ENCODE results near the gene DFFA. TPM values are rescaled to one million over a fixed set of nuclear protein-coding genes. Genes with fewer than 3 reads are reported as not detected.
A peak's percentile ranks its signal among the peaks of the same experiment; 100 is the strongest.
"Not testable (repeated sequence)": the region's sequence is repeated elsewhere in the genome, so short reads cannot be mapped to it uniquely, and the experiment has no call there.

Gene DFFA
- total RNA-seq, 2 experiments from 2014 or later, result 31.9 to 33.2 TPM

DNA sequence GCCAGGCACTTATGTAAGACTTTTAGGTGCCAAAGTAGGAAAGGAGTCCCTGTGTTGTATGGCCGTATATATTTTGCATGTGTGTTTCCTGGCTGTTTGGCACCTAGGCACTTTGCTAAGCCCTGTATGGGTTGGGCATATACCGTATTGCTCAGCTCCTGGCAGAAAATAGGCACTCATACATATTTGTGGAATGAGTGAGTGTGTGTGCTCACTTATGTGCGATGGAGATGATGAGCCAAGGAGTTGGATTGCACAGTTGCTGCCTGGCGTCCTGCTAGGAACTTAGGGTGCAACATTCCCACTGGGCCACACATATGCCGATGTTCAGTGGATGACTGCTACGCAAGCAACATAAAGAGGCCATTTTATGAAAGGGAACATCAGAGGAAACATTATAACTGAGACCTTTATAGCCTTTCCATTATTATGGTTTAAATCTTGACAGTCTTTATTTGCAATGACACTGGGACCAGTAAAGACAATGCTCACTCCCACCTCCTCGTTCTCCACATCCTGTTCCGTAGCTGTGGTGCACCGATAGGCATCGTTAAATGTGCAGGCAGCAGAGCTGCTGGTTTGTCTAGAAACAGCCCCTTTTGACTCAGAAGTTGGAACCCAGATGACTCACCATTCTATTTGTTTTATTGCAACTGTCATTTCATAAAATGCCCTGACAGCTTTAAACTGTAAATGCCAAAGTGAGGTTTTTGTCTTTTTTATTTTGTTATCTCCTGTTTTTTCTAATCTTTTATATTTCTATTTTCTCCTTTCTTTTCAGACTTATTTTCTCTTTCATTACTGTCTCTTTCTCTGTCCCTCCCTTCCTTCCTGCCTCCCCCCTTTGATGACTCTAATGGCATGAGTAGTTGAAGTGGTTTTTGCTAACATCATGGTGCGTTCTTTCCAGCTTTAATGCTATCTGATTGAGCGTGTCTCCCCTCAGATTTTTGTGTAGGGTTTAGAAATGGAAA, 38.5 kb upstream of the DFFA start:
- peaks cover 4% of the 10 kb centered on the region for H3K36me3 Mint-ChIP-seq
- POLR2A ChIA-PET, result interaction anchor here (0.6 to 1.6 kb wide), 7 partner anchors 12 to 1397 kb away, joined by 3 to 11 read pairs (median 3); no protein-coding TSS in a partner anchor
- H3K4me1 Mint-ChIP-seq, result peaks cover 59% of the 10 kb centered on the region
- H3K4me3 Mint-ChIP-seq, result peak overlapping the region; percentile 79
- DNase-seq (peak; percentile 74), ATAC-seq (ENCODE audit: low read depth) (peak; percentile 93)
- H3K9me3 Mint-ChIP-seq, result no peaks in the 10 kb centered on the region
- no peaks in the 10 kb centered on the region for H3K27me3 Mint-ChIP-seq
- H3K27ac Mint-ChIP-seq, result peak overlapping the region; percentile 94

DNA sequence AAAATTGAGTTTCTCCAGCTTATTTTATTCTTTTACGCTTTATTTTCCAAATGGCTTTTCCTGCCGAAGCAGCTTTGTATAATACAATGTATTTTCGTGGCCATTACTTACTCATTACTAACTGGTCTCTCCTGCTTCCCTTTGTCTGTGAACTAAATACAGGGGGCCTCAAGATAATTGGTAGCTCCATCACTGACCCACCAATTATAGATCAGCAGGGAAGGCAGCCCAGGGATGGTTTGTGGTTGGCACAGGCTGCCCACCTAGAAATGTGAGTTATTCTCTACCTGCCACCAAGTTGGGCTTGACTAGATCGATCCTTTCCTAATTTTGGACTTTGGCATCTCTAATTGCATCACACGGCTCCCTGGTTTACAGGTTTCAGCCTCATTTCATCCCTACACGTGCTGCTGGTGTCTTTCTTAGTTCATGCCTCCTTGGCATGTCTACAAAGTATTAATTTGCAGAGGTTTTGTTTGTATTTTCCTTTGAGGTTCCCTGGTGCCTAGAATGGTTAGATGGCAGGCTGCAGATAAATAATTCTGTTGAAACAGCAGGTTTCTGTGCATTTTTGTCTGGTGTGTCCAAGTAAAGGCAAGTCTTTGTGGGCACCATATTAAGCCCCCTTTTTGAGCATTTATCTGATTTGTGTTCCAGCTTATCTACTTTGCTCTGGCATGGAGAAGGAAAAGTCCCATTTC, 37.6 kb upstream of the DFFA start:
- Mint-ChIP-seq H3K9me3 (no peaks in the 10 kb centered on the region), H3K27ac (peak overlapping the region; percentile 94), H3K4me3 (peak overlapping the region; percentile 79), H3K4me1 (peaks cover 55% of the 10 kb centered on the region), H3K27me3 (no peaks in the 10 kb centered on the region), H3K36me3 (peaks cover 4% of the 10 kb centered on the region)
- POLR2A ChIA-PET, result interaction anchor here (1.1 to 1.6 kb wide), 3 partner anchors 11 to 1398 kb away, joined by 3 to 11 read pairs (median 3); no protein-coding TSS in a partner anchor
- DNase-seq (no peak), ATAC-seq (ENCODE audit: low read depth) (no peak)

- peaks cover 4% of the 10 kb centered on the region for H3K36me3 Mint-ChIP-seq
- no peak overlapping the region for H3K4me3 Mint-ChIP-seq
- H3K27ac Mint-ChIP-seq, result no peak overlapping the region
- POLR2A ChIA-PET, result interaction anchor here (0.9 to 2.6 kb wide), 3 partner anchors 13 to 35 kb away, joined by 3 to 12 read pairs (median 4); no protein-coding TSS in a partner anchor
- H3K9me3 Mint-ChIP-seq, result no peaks in the 10 kb centered on the region
- no peaks in the 10 kb centered on the region for H3K27me3 Mint-ChIP-seq
- ATAC-seq (ENCODE audit: low read depth) (no peak), DNase-seq (no peak)
- H3K4me1 Mint-ChIP-seq, result peaks cover 47% of the 10 kb centered on the region
Observed at GRCh38 chr1:10508511-10508951, 36.2 kb upstream of the DFFA start.

- ATAC-seq (ENCODE audit: low read depth) (peak; percentile 40), DNase-seq (peak; percentile 53)
- Mint-ChIP-seq H3K27me3 (no peaks in the 10 kb centered on the region), H3K4me3 (no peak overlapping the region), H3K4me1 (peaks cover 40% of the 10 kb centered on the region), H3K27ac (no peak overlapping the region), H3K36me3 (no peaks in the 10 kb centered on the region), H3K9me3 (no peaks in the 10 kb centered on the region)
- POLR2A ChIA-PET, result interaction anchor here (0.6 to 2.6 kb wide), 3 partner anchors 8 to 76 kb away, joined by 3 to 12 read pairs (median 3); no protein-coding TSS in a partner anchor
Observed at GRCh38 chr1:10507111-10507879, 35.0 kb upstream of the DFFA start.

DNA sequence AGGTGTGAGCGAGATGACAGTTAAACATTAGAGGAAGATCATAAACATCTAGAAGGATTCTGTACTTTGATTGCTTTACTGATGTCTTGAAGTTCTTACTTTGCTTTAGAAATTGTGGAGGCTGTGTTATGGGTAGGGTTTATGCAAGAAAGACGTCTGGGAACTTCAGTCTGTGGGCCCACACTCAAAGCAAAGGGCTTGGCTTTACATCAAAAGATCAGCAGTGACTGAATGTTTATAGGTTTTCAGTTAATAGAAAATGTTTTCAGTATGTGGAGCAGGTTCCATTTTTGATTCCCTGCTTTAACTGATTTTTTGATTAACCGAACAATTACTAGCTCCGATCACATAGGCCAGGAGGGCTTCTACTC, 34.3 kb upstream of the DFFA start:
- POLR2A ChIA-PET, result interaction anchor here (2.6 kb wide), 1 partner anchor 11 kb away, joined by 12 read pairs; no protein-coding TSS in a partner anchor
- Mint-ChIP-seq H3K27me3 (no peaks in the 10 kb centered on the region), H3K9me3 (no peaks in the 10 kb centered on the region), H3K27ac (no peak overlapping the region), H3K4me3 (no peak overlapping the region), H3K36me3 (no peaks in the 10 kb centered on the region), H3K4me1 (peaks cover 41% of the 10 kb centered on the region)
- ATAC-seq (ENCODE audit: low read depth) (no peak), DNase-seq (no peak)

DNA sequence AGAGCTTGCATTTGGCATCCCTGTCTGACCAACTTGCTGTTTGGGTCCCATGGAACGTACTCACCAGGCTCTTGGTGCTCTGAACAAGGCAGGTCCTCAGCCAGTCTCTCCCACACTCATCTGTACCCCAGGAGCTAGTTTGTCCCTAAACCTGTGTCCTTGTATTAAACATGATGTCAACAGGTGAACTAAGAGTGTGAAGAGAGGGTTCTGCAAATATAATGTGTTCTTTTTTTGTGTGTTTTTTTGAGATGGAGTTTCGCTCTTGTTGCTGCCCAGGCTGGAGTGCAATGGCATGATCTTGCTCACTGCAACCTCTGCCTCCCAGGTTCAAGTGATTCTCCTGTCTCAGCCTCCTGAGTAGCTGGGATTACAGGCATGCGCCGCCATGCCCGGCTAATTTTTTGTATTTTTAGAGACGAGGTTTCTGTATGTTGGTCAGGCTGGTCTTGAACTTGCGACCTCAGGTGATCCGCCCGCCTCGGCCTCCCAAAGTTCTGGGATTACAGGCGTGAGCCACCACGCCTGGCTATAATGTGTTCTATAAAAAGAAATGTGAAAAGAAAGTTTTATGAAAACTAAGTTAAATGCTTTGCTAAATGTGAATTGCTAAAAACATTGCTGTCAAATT, 33.8 kb upstream of the DFFA start:
- peaks cover 36% of the 10 kb centered on the region for H3K4me1 Mint-ChIP-seq
- POLR2A ChIA-PET; H3K9me3 Mint-ChIP-seq; H3K36me3 Mint-ChIP-seq; H3K27ac Mint-ChIP-seq; ATAC-seq (ENCODE audit: low read depth); H3K27me3 Mint-ChIP-seq; H3K4me3 Mint-ChIP-seq; DNase-seq: not testable (repeated sequence)

GRCh38 chr1:10504249-10504648, 31.9 kb upstream of the DFFA start:
- POLR2A ChIA-PET, result no interaction called here
- no peak overlapping the region for H3K27ac Mint-ChIP-seq
- no peaks in the 10 kb centered on the region for H3K27me3 Mint-ChIP-seq

DNA sequence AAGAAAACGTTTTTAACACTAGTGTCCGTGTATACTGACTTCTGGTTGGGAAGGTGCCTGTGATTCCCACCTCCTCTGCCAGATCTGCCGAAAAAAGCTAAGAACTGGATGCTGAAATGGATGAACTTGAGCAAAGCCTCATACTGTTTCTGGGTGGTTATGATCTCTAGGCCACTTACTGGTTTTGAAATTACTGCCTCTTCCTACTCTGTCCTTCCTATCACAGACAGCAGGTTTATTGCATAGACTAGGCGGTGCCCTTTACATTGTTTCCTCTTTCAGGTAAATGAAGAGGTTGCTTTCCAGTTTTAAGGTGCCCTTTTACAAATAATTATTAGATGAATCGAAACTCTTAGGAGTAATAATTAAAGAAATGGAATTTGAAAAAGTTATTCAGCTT, 29.9 kb upstream of the DFFA start:
- Mint-ChIP-seq H3K9me3 (no peaks in the 10 kb centered on the region), H3K36me3 (peaks cover 3% of the 10 kb centered on the region), H3K4me3 (no peak overlapping the region), H3K4me1 (peaks cover 29% of the 10 kb centered on the region), H3K27me3 (no peaks in the 10 kb centered on the region), H3K27ac (peak overlapping the region; percentile 24)
- ATAC-seq (ENCODE audit: low read depth) (peak; percentile 33), DNase-seq (no peak)
- POLR2A ChIA-PET, result interaction anchor here (0.6 to 0.8 kb wide), 2 partner anchors 216 to 465 kb away, joined by 3 read pairs; no protein-coding TSS in a partner anchor

More at GRCh38 chr1:10504249-10504648, 31.9 kb upstream of the DFFA start:
- Mint-ChIP-seq H3K36me3 (peaks cover under 1% of the 10 kb centered on the region), H3K4me3 (no peak overlapping the region), H3K4me1 (peaks cover 24% of the 10 kb centered on the region), H3K9me3 (no peaks in the 10 kb centered on the region)
- DNase-seq (no peak), ATAC-seq (ENCODE audit: low read depth) (no peak)

DNA sequence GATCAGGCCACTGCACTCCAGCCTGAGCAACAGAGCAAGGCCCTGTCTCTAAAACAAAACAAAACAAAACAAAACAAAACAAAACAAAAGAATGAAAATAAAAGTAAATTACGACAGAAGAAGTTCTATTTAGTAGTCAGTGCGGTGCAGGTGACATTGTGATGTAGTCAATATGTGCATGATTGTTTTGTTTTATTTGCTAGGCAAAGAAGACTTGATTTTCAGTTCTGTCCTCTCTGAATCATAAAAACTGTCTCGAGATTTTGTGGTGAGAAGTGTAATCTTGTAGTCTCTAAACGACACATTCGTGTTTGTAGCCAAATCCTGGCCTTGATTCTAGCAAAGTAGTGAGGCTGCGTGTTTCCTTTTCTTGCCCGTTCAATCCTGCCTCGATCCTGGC, 25.9 kb upstream of the DFFA start:
- no peaks in the 10 kb centered on the region for H3K9me3 Mint-ChIP-seq
- ATAC-seq (ENCODE audit: low read depth), result no peak
- H3K36me3 Mint-ChIP-seq, result peaks cover 8% of the 10 kb centered on the region
- H3K27ac Mint-ChIP-seq, result peak overlapping the region; percentile 6
- DNase-seq, result no peak
- H3K27me3 Mint-ChIP-seq, result no peaks in the 10 kb centered on the region
- no peak overlapping the region for H3K4me3 Mint-ChIP-seq
- H3K4me1 Mint-ChIP-seq, result peaks cover 50% of the 10 kb centered on the region
- POLR2A ChIA-PET, result interaction anchor here (1.2 kb wide), 2 partner anchors 13 to 26 kb away, joined by 3 read pairs; partner anchors contain the start of gene DFFA

DNA sequence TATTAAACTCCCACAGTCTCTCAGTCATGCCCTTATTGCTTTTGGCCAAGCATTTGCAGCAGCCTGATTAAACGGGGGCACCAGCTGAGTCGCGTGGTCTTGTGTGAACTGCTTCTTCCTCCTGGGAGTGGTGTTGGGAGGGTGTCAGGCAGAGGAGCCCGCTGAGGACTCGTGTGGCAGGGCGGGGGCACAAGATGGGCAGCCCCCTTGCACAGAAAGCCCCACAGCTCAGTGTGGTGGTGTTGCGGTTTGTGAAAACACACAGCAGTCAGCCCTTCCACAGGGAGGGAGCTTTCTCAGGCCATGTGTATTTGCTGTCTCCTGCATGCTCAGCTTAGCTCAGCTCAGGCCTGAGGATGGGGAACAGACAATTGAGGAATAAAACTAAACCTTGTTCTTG, 24.8 kb upstream of the DFFA start:
- Mint-ChIP-seq H3K27me3 (no peaks in the 10 kb centered on the region), H3K4me3 (peak overlapping the region; percentile 18), H3K4me1 (peaks cover 48% of the 10 kb centered on the region), H3K27ac (peak overlapping the region; percentile 27), H3K36me3 (peaks cover 8% of the 10 kb centered on the region), H3K9me3 (no peaks in the 10 kb centered on the region)
- POLR2A ChIA-PET, result interaction anchor here (0.6 to 1.2 kb wide), 2 partner anchors 24 to 66 kb away, joined by 3 read pairs; partner anchors contain the start of gene DFFA
- ATAC-seq (ENCODE audit: low read depth), result no peak
- no peak for DNase-seq

DNA sequence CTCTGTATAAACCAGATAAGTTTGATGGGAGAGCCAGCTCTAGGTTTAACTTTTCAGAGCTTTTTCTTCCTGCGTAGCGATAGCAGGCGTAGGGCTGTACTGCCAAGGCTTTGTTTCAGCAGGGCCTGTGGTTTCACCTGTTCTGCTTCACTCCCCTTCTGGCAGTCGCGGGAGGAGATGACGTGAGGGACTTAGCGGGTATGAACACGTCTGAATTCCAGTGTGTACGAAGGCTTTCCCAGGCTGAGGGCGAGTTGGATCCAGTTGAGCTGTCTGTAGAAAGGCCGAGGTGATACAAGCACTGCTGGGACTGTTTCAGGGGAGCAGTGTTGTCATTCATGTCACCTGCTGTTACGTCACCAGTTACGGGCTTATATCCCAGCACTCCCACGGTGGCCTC, 23.6 kb upstream of the DFFA start:
- DNase-seq (peak; percentile 50), ATAC-seq (ENCODE audit: low read depth) (peak; percentile 32)
- Mint-ChIP-seq H3K27ac (peak overlapping the region; percentile 87), H3K27me3 (no peaks in the 10 kb centered on the region), H3K36me3 (peaks cover 8% of the 10 kb centered on the region), H3K4me3 (peak overlapping the region; percentile 84), H3K9me3 (no peaks in the 10 kb centered on the region), H3K4me1 (peaks cover 43% of the 10 kb centered on the region)
- POLR2A ChIA-PET, result interaction anchor here (1.2 to 2.9 kb wide), 4 partner anchors 12 to 66 kb away, joined by 3 to 24 read pairs (median 12); partner anchors contain the start of gene CENPS

DNA sequence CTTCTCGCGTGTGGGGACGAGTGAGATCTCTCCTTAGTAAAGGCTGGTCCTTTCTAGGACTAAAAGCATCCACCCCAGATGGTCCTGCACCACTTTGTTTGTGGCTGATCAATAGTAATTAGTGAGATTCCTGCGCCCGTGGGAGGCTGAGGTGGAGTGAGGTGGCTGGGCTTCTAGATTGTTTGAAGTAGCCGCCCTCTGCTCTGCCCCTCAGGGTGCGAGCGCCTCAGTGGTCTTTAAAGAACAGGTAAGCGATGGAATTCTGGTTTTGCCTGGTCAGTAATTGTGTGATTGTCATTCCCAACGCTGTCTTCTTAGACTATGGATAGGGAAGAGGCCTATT, 23.1 kb upstream of the DFFA start:
- Mint-ChIP-seq H3K36me3 (peaks cover 8% of the 10 kb centered on the region), H3K4me3 (peak overlapping the region; percentile 84), H3K9me3 (no peaks in the 10 kb centered on the region), H3K27ac (peak overlapping the region; percentile 87), H3K27me3 (no peaks in the 10 kb centered on the region), H3K4me1 (peaks cover 43% of the 10 kb centered on the region)
- DNase-seq (peak; percentile 45), ATAC-seq (ENCODE audit: low read depth) (no peak)
- POLR2A ChIA-PET, result interaction anchor here (1.2 to 2.9 kb wide), 4 partner anchors 12 to 66 kb away, joined by 3 to 24 read pairs (median 12); partner anchors contain the start of gene CENPS

All from activated naive CD8-positive, alpha-beta T cell treated with anti-CD3 and anti-CD28 coated beads, Interleukin-2, amount 10 ng/mL, durations not matched to agents 7 days and 5 days (primary cell).